Panc1 (cell line): ENCODE results near the gene PLB1. TPM values are rescaled to one million over a fixed set of nuclear protein-coding genes. Genes with fewer than 3 reads are reported as not detected.

Experiments used
- ATAC-seq: fragments of 200-7000 bp; cut with Tn5 transposase; 2 replicates; pipeline ENCODE4 v1.9.1; 2020; ENCODE audit warnings: mild to moderate bottlenecking, moderate library complexity
- BruUV-seq: library from RNA; stranded (reverse); fragments of 400-500 nt; replicated peaks from 2 replicates; lab custom pipeline; 2021; lab: Mats Ljungman, UMichigan
- CTCF ChIA-PET: fragments of 300-600 bp; sonication (Branson Sonifier 250); formaldehyde crosslinking; loops from one replicate; lab custom pipeline; 2022; ENCODE audit warnings: antibody characterized with exemption; lab: Charles Lee
- POLR2A ChIA-PET: fragments of 300-600 bp; sonication (Branson Sonifier 250); formaldehyde crosslinking; loops from one replicate; lab custom pipeline; 2022; ENCODE audit warnings: antibody characterized with exemption; lab: Charles Lee
- DNase-seq: peaks from one replicate; pipeline ENCODE4 v3.0.0-alpha.2; 2010; ENCODE audit warnings: low read depth, low spot score
- H3K27ac ChIP-seq: 2 replicates; pipeline ENCODE4 v1.5.1; 2011; ENCODE audit warnings: mild to moderate bottlenecking, low read length, inconsistent platforms
- H3K27me3 ChIP-seq: fragments of 200-500 bp; sonication (Bioruptor generic); 2 replicates; pipeline ENCODE4 v1.6.0; 2014; ENCODE audit warnings: low read length, inconsistent platforms; ENCODE audit not compliant: control insufficient read depth, insufficient read depth
- H3K36me3 ChIP-seq: fragments of 200-500 bp; sonication (Bioruptor generic); 2 replicates; pipeline ENCODE4 v1.5.1; 2014; ENCODE audit warnings: inconsistent platforms, mild to moderate bottlenecking, low read length, moderate library complexity; ENCODE audit not compliant: control insufficient read depth, insufficient read depth
- H3K4me1 ChIP-seq: 2 replicates; pipeline ENCODE4 v1.5.1; 2011; ENCODE audit warnings: inconsistent platforms, mild to moderate bottlenecking, low read length, moderate library complexity; ENCODE audit not compliant: control insufficient read depth, insufficient read depth
- H3K4me3 ChIP-seq, 2 experiments: 2 replicates each; pipeline ENCODE4 v1.5.1; 2011 to 2012; ENCODE audit warnings: low read depth in 2 of 2, low read length in 2 of 2, mild to moderate bottlenecking in 2 of 2, inconsistent platforms in 1 of 2, moderate library complexity in 1 of 2
- H3K9me3 ChIP-seq: fragments of 200-500 bp; sonication (Bioruptor generic); 2 replicates; pipeline ENCODE4 v1.5.1; 2014; ENCODE audit warnings: low read depth, mild to moderate bottlenecking, inconsistent platforms, low read length, moderate library complexity; ENCODE audit not compliant: control insufficient read depth, insufficient read depth
- CTCF ChIP-seq: fragments of 450-650 bp; IDR thresholded peaks from 2 replicates; pipeline ENCODE4 v1.5.1; 2017; ENCODE audit warnings: mild to moderate bottlenecking
- POLR2AphosphoS5 ChIP-seq: IDR thresholded peaks from 2 replicates; pipeline ENCODE4 v1.6.1; 2012; ENCODE audit warnings: mild to moderate bottlenecking, low read depth, low read length, moderate library complexity
- REST ChIP-seq, 2 experiments: IDR thresholded peaks; 2 replicates each; pipeline ENCODE4 v1.6.1; 2011 to 2012; ENCODE audit warnings: low read depth in 2 of 2, control low read depth in 1 of 2, low read length in 1 of 2, mild to moderate bottlenecking in 1 of 2, moderate library complexity in 1 of 2; ENCODE audit not compliant: insufficient read depth in 1 of 2
- SIN3A ChIP-seq: IDR thresholded peaks from 2 replicates; pipeline ENCODE4 v1.6.1; 2012; ENCODE audit warnings: low read depth, mild to moderate bottlenecking, low read length, moderate library complexity, borderline replicate concordance; ENCODE audit not compliant: insufficient read depth
- TCF7L2 ChIP-seq: IDR thresholded peaks from 2 replicates; pipeline ENCODE4 v1.6.1; 2011; ENCODE audit warnings: mild to moderate bottlenecking, low read depth, low read length, inconsistent platforms
- in situ Hi-C: cut with HindIII; loops from 2 replicates; pipeline ENCODE4 v1.10.0; 2016; ENCODE audit warnings: low sequenced_read_pairs, low pct_unique_long_range_greater_than_20kb
- intact Hi-C: fragments of 100-400 bp; cut with micrococcal nuclease; formaldehyde crosslinking; loops from one replicate; pipeline ENCODE4 v1.10.0; 2022; ENCODE audit not compliant: unreplicated experiment
- total RNA-seq: library from RNA; stranded (reverse); gene quantifications from one replicate; pipeline ENCODE4 v1.2.1, GENCODE V29; 2021; ENCODE audit not compliant: unreplicated experiment

Gene PLB1
- total RNA-seq, 1 experiment from 2014 or later = 0.80 TPM

GRCh38 chr2:28582595-28582994 is 86.7 kb downstream of the PLB1 start:
- no peaks in the 10 kb centered on the region for H3K36me3 ChIP-seq
- POLR2A ChIA-PET = no interaction called here
- in situ Hi-C loops (no loop called here), intact Hi-C loops (no loop called here)
- peak overlapping the region; percentile 80 for H3K27ac ChIP-seq
- H3K4me3 ChIP-seq = no peak overlapping the region
- no peaks in the 10 kb centered on the region for H3K27me3 ChIP-seq
- H3K4me1 ChIP-seq = peaks cover 20% of the 10 kb centered on the region
- TF ChIP-seq CTCF (no peak), REST (IDR thresholded peaks at IDR 0.05; ENCODE audit: insufficient read depth in 1 of 2, low read depth in 2 of 2, low read length in 1 of 2) (no peak), POLR2AphosphoS5 (no peak), TCF7L2 (no peak), SIN3A (no peak)
- no peak for DNase-seq
- no peaks in the 10 kb centered on the region for H3K9me3 ChIP-seq
- BruUV-seq = no TSS peak
- CTCF ChIA-PET = no interaction called here
- ATAC-seq = no peak

GRCh38 chr2:28583899-28584553 is 88.2 kb downstream of the PLB1 start:
- Histone ChIP-seq H3K27me3 (no peaks in the 10 kb centered on the region), H3K27ac (peak overlapping the region; percentile 80), H3K9me3 (no peaks in the 10 kb centered on the region), H3K4me3 (peak overlapping the region in 1 of 2 experiments; percentile 42; a peak in 2 of 4 replicates), H3K36me3 (no peaks in the 10 kb centered on the region), H3K4me1 (peaks cover 20% of the 10 kb centered on the region)
- no TSS peak for BruUV-seq
- peak; percentile 97 for ATAC-seq
- in situ Hi-C loops = no loop called here
- peak; percentile 99 for DNase-seq
- ChIA-PET CTCF (interaction anchor here (2.9 kb wide), 1 partner anchor 10 kb away, joined by 22 read pairs; no protein-coding TSS in a partner anchor), POLR2A (no interaction called here)
- TF ChIP-seq CTCF = no peak
- TF ChIP-seq POLR2AphosphoS5 = 0 out of 2 replicates have a peak, but pooled peaks have one; percentile 41
- TF ChIP-seq SIN3A = 0 out of 2 replicates have a peak, but pooled peaks have one; percentile 43
- intact Hi-C loops = no loop called here
